Duodenal mucosa (tissue), 2 donors: ENCODE results near the gene PRKCD.
A peak's percentile ranks its signal among the peaks of the same experiment; 100 is the strongest.
"Not testable (repeated sequence)": the region's sequence is repeated elsewhere in the genome, so short reads cannot be mapped to it uniquely, and the experiment has no call there.

Source experiments
- H3K27ac ChIP-seq: one replicate; pipeline ENCODE4 v1.7.0; 2013; ENCODE audit warnings: low read depth, low read length
- H3K27me3 ChIP-seq, 2 donors: one replicate each; pipeline ENCODE4 v1.7.0; 2013; ENCODE audit warnings: low read length in 2 of 2, control low read depth in 1 of 2; ENCODE audit not compliant: insufficient read depth in 2 of 2, control insufficient read depth in 1 of 2
- H3K36me3 ChIP-seq, 2 donors: one replicate each; pipeline ENCODE4 v1.7.0; 2013; ENCODE audit warnings: low read length in 2 of 2, control low read depth in 1 of 2; ENCODE audit not compliant: insufficient read depth in 2 of 2, control insufficient read depth in 1 of 2
- H3K4me1 ChIP-seq, 2 donors: one replicate each; pipeline ENCODE4 v1.7.0; 2013; ENCODE audit warnings: low read length in 2 of 2, control low read depth in 1 of 2; ENCODE audit not compliant: insufficient read depth in 2 of 2, control insufficient read depth in 1 of 2
- H3K4me3 ChIP-seq, 2 donors: one replicate each; pipeline ENCODE4 v1.7.0; 2013; ENCODE audit warnings: low read length in 2 of 2, low read depth in 1 of 2
- H3K9ac ChIP-seq, 2 donors: one replicate each; pipeline ENCODE4 v1.7.0; 2013; ENCODE audit warnings: low read length in 2 of 2, low read depth in 1 of 2
- H3K9me3 ChIP-seq, 2 donors: one replicate each; pipeline ENCODE4 v1.7.0; 2013; ENCODE audit warnings: low read length in 2 of 2, control low read depth in 1 of 2; ENCODE audit not compliant: control insufficient read depth in 1 of 2

The PRKCD gene

DNA sequence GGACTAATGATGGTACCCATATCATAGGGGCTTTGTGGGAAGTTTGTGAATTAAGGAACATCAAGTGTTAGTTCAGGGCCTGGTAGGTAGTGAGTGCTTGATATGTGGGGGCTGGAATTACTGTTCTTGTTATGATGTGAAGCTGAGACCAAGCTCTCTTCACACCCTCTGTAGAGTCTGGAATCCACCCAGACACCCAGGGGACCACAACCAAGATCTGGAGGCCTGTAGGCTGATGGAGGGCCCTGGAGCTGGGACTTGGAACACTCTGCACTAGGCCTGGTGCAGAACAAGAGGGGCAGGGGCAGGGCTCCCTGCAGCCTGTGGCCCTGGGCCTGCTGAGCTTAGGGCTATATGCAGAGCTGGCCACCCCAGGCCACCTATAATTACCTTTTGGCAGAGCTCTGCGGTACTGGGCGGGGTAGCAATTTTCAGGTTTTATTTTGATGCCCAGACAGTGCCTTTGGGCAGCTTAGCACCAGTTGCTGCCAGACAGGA is 13.1 kb upstream of the PRKCD start:
- H3K27me3 ChIP-seq, result no peaks in the 10 kb centered on the region
- no peak overlapping the region for H3K9ac ChIP-seq
- no peak overlapping the region for H3K4me3 ChIP-seq
- no peak overlapping the region for H3K27ac ChIP-seq
- peaks cover 71 to 88% of the 10 kb centered on the region in 2 donors for H3K4me1 ChIP-seq
- H3K36me3 ChIP-seq, result no peaks in the 10 kb centered on the region
- H3K9me3 ChIP-seq, result no peaks in the 10 kb centered on the region

DNA sequence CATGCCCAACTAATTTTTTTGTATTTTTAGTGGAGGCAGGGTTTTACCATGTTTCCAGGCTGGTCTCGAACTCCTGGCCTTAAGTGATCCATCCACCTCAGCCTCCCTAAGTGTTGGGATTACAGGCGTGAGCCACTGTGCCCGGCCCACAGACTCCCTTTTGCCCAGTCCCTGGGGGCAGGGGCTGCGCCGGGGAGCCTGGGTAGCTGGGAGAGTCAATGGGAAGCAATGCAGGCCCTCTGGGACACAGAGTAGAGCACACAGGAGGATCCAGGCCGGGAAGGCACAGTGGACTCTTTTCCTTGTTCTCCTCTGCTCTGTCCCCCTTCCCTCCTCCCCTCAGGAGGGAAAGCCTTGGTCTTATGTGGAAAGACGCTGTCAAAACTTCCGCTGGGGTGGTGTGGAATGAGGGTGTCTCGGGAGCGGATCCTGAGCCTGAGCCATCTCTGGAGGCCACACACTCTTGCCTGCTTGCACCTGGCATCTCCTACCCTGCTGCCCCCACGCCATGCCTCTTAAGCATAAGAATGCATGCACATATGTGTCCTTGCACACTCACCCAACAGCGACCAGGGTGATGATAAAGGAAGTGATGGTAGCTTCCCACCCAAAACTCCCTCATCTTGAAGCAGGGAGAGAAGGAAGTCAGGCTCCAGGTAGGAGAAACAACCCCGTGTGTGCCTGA is 11.9 kb upstream of the PRKCD start:
- no peaks in the 10 kb centered on the region for H3K27me3 ChIP-seq
- H3K9ac ChIP-seq, result no peak overlapping the region
- H3K4me1 ChIP-seq, result peaks cover 83 to 89% of the 10 kb centered on the region in 2 donors
- no peak overlapping the region for H3K4me3 ChIP-seq
- no peaks in the 10 kb centered on the region for H3K36me3 ChIP-seq
- H3K9me3 ChIP-seq, result no peaks in the 10 kb centered on the region
- no peak overlapping the region for H3K27ac ChIP-seq

DNA sequence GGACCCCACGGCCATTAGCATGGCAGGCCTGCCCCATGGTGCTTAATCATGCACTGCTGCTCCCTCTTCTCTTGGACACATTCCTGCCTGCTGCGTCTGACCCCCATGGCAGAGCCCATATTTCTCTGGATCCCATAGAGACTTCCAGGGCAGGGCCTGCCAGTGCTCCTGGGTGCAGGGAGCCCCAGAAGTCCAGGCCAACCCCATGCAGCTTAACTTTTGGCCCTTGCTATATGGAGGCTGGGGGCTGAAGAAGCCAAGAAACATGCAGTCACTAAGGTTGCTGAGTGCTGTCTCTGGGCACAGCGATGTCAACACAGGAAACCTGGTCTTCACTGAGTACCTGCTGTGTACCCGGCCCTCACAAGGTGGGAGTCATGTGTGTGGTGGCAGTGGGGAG is 11.3 kb upstream of the PRKCD start:
- no peak overlapping the region for H3K9ac ChIP-seq
- no peaks in the 10 kb centered on the region for H3K9me3 ChIP-seq
- no peak overlapping the region for H3K4me3 ChIP-seq
- H3K27me3 ChIP-seq, result no peaks in the 10 kb centered on the region
- no peak overlapping the region for H3K27ac ChIP-seq
- H3K36me3 ChIP-seq, result no peaks in the 10 kb centered on the region
- peaks cover 89 to 91% of the 10 kb centered on the region in 2 donors for H3K4me1 ChIP-seq

- no peaks in the 10 kb centered on the region for H3K36me3 ChIP-seq
- no peaks in the 10 kb centered on the region for H3K27me3 ChIP-seq
- H3K9me3 ChIP-seq, result no peaks in the 10 kb centered on the region
- H3K9ac ChIP-seq, result no peak overlapping the region
- H3K27ac ChIP-seq, result peak overlapping the region; percentile 48
- H3K4me1 ChIP-seq, result peaks cover 89 to 91% of the 10 kb centered on the region in 2 donors
- H3K4me3 ChIP-seq, result no peak overlapping the region
Observed at GRCh38 chr3:53150247-53151085, 10.5 kb upstream of the PRKCD start.

GRCh38 chr3:53151086-53151438 is 9.9 kb upstream of the PRKCD start:
- peaks cover 90 to 91% of the 10 kb centered on the region in 2 donors for H3K4me1 ChIP-seq
- not testable (repeated sequence) for H3K9ac ChIP-seq, H3K9me3 ChIP-seq, H3K27ac ChIP-seq, H3K36me3 ChIP-seq, H3K27me3 ChIP-seq, H3K4me3 ChIP-seq

DNA sequence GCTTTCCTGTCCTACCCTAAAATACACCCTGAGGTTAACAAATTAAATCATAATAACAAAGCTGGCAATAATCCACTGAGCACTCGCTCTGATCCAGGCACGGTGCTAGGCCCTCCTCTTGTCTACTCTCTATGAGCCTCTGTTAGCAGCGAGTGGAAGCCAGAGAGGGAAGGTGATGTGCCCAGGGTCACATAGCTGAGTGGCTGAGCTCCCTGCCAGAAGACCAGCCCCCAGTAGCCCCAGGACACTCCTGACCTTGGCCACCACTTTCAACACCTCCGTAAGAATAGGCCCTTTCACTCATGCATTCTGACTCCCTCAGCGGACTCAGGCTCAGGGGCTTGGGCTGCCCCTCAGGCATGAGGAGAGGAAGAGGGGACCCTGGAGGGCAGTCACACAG is 9.5 kb upstream of the PRKCD start:
- Histone ChIP-seq H3K27me3 (no peaks in the 10 kb centered on the region), H3K27ac (no peak overlapping the region), H3K4me1 (peaks cover 87 to 90% of the 10 kb centered on the region in 2 donors), H3K4me3 (no peak overlapping the region), H3K9me3 (no peaks in the 10 kb centered on the region), H3K36me3 (no peaks in the 10 kb centered on the region), H3K9ac (no peak overlapping the region)

GRCh38 chr3:53151870-53152660 is 8.9 kb upstream of the PRKCD start:
- peaks cover 86 to 90% of the 10 kb centered on the region in 2 donors for H3K4me1 ChIP-seq

GRCh38 chr3:53153264-53153823 is 7.7 kb upstream of the PRKCD start:
- Histone ChIP-seq H3K27ac (no peak overlapping the region), H3K4me3 (no peak overlapping the region), H3K36me3 (no peaks in the 10 kb centered on the region), H3K9me3 (no peaks in the 10 kb centered on the region), H3K9ac (no peak overlapping the region), H3K4me1 (peaks cover 85 to 90% of the 10 kb centered on the region in 2 donors), H3K27me3 (no peaks in the 10 kb centered on the region)

More at GRCh38 chr3:53151870-53152660, 8.9 kb upstream of the PRKCD start:
- Histone ChIP-seq H3K9ac (peak overlapping the region in 1 of 2 donors; percentile 2), H3K4me3 (no peak overlapping the region), H3K9me3 (no peaks in the 10 kb centered on the region), H3K27me3 (no peaks in the 10 kb centered on the region), H3K27ac (no peak overlapping the region), H3K36me3 (no peaks in the 10 kb centered on the region)

GRCh38 chr3:53153980-53154379 is 7.0 kb upstream of the PRKCD start:
- no peak overlapping the region for H3K4me3 ChIP-seq
- no peak overlapping the region for H3K27ac ChIP-seq
- H3K36me3 ChIP-seq, result no peaks in the 10 kb centered on the region
- peaks cover 91 to 95% of the 10 kb centered on the region in 2 donors for H3K4me1 ChIP-seq
- no peaks in the 10 kb centered on the region for H3K9me3 ChIP-seq
- no peaks in the 10 kb centered on the region for H3K27me3 ChIP-seq
- H3K9ac ChIP-seq, result peak overlapping the region in 1 of 2 donors; percentile 6
